H1 (cell line): ENCODE measurements around the gene MOB1B. TPM values are rescaled to one million over a fixed set of nuclear protein-coding genes. Genes with fewer than 3 reads are reported as not detected.

Experiments
- CTCF ChIA-PET: fragments of 300-600 bp; sonication (Branson Sonifier 250); formaldehyde crosslinking; loops from one replicate; lab custom pipeline; 2021; ENCODE audit not compliant: partially characterized antibody; lab: Charles Lee
- POLR2A ChIA-PET: fragments of 300-600 bp; sonication (Branson Sonifier 250); formaldehyde crosslinking; loops from one replicate; lab custom pipeline; 2021; ENCODE audit warnings: inconsistent platforms; ENCODE audit not compliant: partially characterized antibody; lab: Charles Lee
- DNase-seq, 2 experiments: peaks; one replicate each; pipeline versions ENCODE4 v3.0.0 to v3.0.0-alpha.2; 2010 to 2022; ENCODE audit warnings: low spot score in 2 of 2, low read depth in 1 of 2, mixed read lengths in 1 of 2
- FAIRE-seq: peaks from 2 replicates; lab custom pipeline; 2011; peaks lifted over from hg19 to GRCh38; lab: Jason Lieb, UNC
- H2AFZ ChIP-seq: 2 replicates; pipeline ENCODE4 v1.8.1; 2012; ENCODE audit warnings: low read length, inconsistent platforms
- H2AK5ac ChIP-seq: 2 replicates; pipeline ENCODE4 v1.6.1; 2013; ENCODE audit warnings: low read depth, low read length
- H2BK120ac ChIP-seq: replicated peaks from 2 replicates; pipeline ENCODE3; 2013; ENCODE audit warnings: low read depth, low read length, inconsistent platforms
- H2BK12ac ChIP-seq: 2 replicates; pipeline ENCODE4 v1.6.1; 2013; ENCODE audit warnings: low read depth, low read length
- H2BK15ac ChIP-seq: 2 replicates; pipeline ENCODE4 v1.6.1; 2013; ENCODE audit warnings: low read length
- H2BK20ac ChIP-seq: 2 replicates; pipeline ENCODE4 v1.6.1; 2013; ENCODE audit warnings: low read length
- H2BK5ac ChIP-seq: 2 replicates; pipeline ENCODE4 v1.6.1; 2013; ENCODE audit warnings: low read depth, low read length
- H3K14ac ChIP-seq: 2 replicates; pipeline ENCODE4 v1.6.1; 2013; ENCODE audit warnings: inconsistent platforms; ENCODE audit not compliant: insufficient read length
- H3K18ac ChIP-seq: 2 replicates; pipeline ENCODE4 v1.6.1; 2013; ENCODE audit warnings: low read length; ENCODE audit errors: extremely low read depth
- H3K23ac ChIP-seq: 2 replicates; pipeline ENCODE4 v1.6.1; 2013; ENCODE audit warnings: inconsistent platforms; ENCODE audit not compliant: insufficient read length
- H3K23me2 ChIP-seq: 2 replicates; pipeline ENCODE4 v1.6.1; 2013; ENCODE audit warnings: low read depth, low read length
- H3K27ac ChIP-seq: 2 replicates; pipeline ENCODE4 v1.6.1; 2011; ENCODE audit warnings: low read depth, low read length, inconsistent platforms
- H3K27me3 ChIP-seq, 4 experiments: replicated peaks in 1 of 4; 1 replicate in 1 of 4; 2 replicates in 3 of 4; pipeline versions ENCODE4 v1.6.1 to v1.8.1; 2011 to 2013; ENCODE audit warnings: low read length in 3 of 4, mild to moderate bottlenecking in 3 of 4, inconsistent platforms in 2 of 4, mixed read lengths in 2 of 4, moderate library complexity in 1 of 4; ENCODE audit not compliant: control insufficient read depth in 3 of 4, insufficient read depth in 3 of 4; ENCODE audit errors: extremely low read depth in 1 of 4
- H3K36me3 ChIP-seq, 4 experiments: 2 replicates each; pipeline versions ENCODE4 v1.6.1 to v1.8.1; 2011 to 2013; ENCODE audit warnings: mild to moderate bottlenecking in 4 of 4, low read length in 3 of 4, moderate library complexity in 2 of 4, control low read depth in 1 of 4, inconsistent platforms in 1 of 4; ENCODE audit not compliant: insufficient read depth in 4 of 4, control insufficient read depth in 2 of 4
- H3K4ac ChIP-seq: replicated peaks from 2 replicates; pipeline ENCODE3; 2013; ENCODE audit warnings: low read length, low read depth, mixed read lengths, inconsistent platforms; ENCODE audit not compliant: insufficient read length
- H3K4me1 ChIP-seq, 4 experiments: replicated peaks in 1 of 4; 1 replicate in 1 of 4; 2 replicates in 3 of 4; pipeline versions ENCODE4 v1.6.1 to v1.8.1; 2011 to 2013; ENCODE audit warnings: low read length in 3 of 4, inconsistent platforms in 2 of 4, mixed read lengths in 1 of 4; ENCODE audit not compliant: insufficient read depth in 4 of 4, control insufficient read depth in 3 of 4
- H3K4me2 ChIP-seq, 2 experiments: 2 replicates each; pipeline versions ENCODE4 v1.6.1 to v1.8.1; 2011 to 2013; ENCODE audit warnings: low read depth in 2 of 2, low read length in 2 of 2, control low read depth in 1 of 2, inconsistent platforms in 1 of 2, mild to moderate bottlenecking in 1 of 2; ENCODE audit not compliant: insufficient read depth in 1 of 2
- H3K4me3 ChIP-seq, 4 experiments: fragments of 200-600, 300-600 bp in 1 of 4; sonication (generic), shearing (Covaris generic), sonication (Bioruptor Twin) in 1 of 4; 2 replicates each; pipeline versions ENCODE4 v1.5.1 to v1.8.1; 2011 to 2016; ENCODE audit warnings: low read length in 4 of 4, low read depth in 3 of 4, control low read depth in 2 of 4, inconsistent platforms in 2 of 4, mild to moderate bottlenecking in 2 of 4, mixed read lengths in 1 of 4, moderate library complexity in 1 of 4; ENCODE audit not compliant: insufficient read depth in 2 of 4; ENCODE audit errors: extremely low read depth in 1 of 4
- H3K56ac ChIP-seq: replicated peaks from 2 replicates; pipeline ENCODE3; 2013; ENCODE audit warnings: low read depth, mild to moderate bottlenecking, mixed read lengths, low read length, inconsistent platforms; ENCODE audit not compliant: insufficient read length
- H3K79me1 ChIP-seq: 2 replicates; pipeline ENCODE4 v1.6.1; 2013; ENCODE audit warnings: low read depth, low read length, control low read depth
- H3K79me2 ChIP-seq, 2 experiments: 2 replicates each; pipeline versions ENCODE4 v1.6.1 to v1.8.1; 2012 to 2013; ENCODE audit warnings: low read length in 2 of 2, mild to moderate bottlenecking in 2 of 2, inconsistent platforms in 1 of 2; ENCODE audit not compliant: insufficient read depth in 2 of 2, control insufficient read depth in 1 of 2
- H3K9ac ChIP-seq, 4 experiments: replicated peaks in 1 of 4; 1 replicate in 1 of 4; 2 replicates in 3 of 4; pipeline versions ENCODE4 v1.6.1 to v1.8.1; 2011 to 2013; ENCODE audit warnings: low read depth in 3 of 4, low read length in 3 of 4, control low read depth in 2 of 4, mild to moderate bottlenecking in 2 of 4, moderate library complexity in 2 of 4, inconsistent platforms in 1 of 4; ENCODE audit errors: extremely low read depth in 1 of 4
- H3K9me3 ChIP-seq, 2 experiments: 2 replicates each; pipeline versions ENCODE4 v1.6.1 to v1.8.1; 2012 to 2013; ENCODE audit warnings: mild to moderate bottlenecking in 2 of 2, moderate library complexity in 2 of 2, control low read depth in 1 of 2, inconsistent platforms in 1 of 2, low read depth in 1 of 2, low read length in 1 of 2, mixed read lengths in 1 of 2; ENCODE audit not compliant: insufficient read depth in 2 of 2
- H4K20me1 ChIP-seq, 2 experiments: replicated peaks in 1 of 2; 2 replicates each; pipeline versions ENCODE3 to v1.8.1; 2011 to 2013; ENCODE audit warnings: inconsistent platforms in 2 of 2, low read length in 2 of 2, mild to moderate bottlenecking in 1 of 2; ENCODE audit not compliant: insufficient read depth in 2 of 2, control insufficient read depth in 1 of 2
- H4K5ac ChIP-seq: 2 replicates; pipeline ENCODE4 v1.6.1; 2013; ENCODE audit warnings: low read length, low read depth, mixed read lengths, inconsistent platforms; ENCODE audit not compliant: insufficient read length
- H4K8ac ChIP-seq: 2 replicates; pipeline ENCODE4 v1.8.0; 2013; ENCODE audit warnings: mild to moderate bottlenecking, moderate library complexity, low read length, inconsistent platforms; ENCODE audit not compliant: insufficient read depth; ENCODE audit errors: extremely low read depth
- H4K91ac ChIP-seq: replicated peaks from 2 replicates; pipeline ENCODE3; 2013; ENCODE audit warnings: low read length, mixed read lengths, inconsistent platforms; ENCODE audit not compliant: insufficient read length
- HDAC6 ChIP-seq: IDR thresholded peaks from one replicate; pipeline ENCODE4 v1.7.1; 2012; ENCODE audit warnings: low read depth, mild to moderate bottlenecking, inconsistent platforms, low read length, moderate library complexity
- ZNF274 ChIP-seq: IDR thresholded peaks from 2 replicates; pipeline ENCODE4 v1.7.0; 2012; ENCODE audit warnings: low read length, borderline replicate concordance; ENCODE audit errors: extremely low read depth
- WGBS, 2 experiments: shearing (Covaris generic) in 1 of 2; methylation state at CpG; one replicate each; pipeline versions ENCODE4 v1.1.6 to v1.1.7; 2013 to 2015; ENCODE audit warnings: low lambda C conversion rate in 2 of 2, mixed read lengths in 2 of 2, inconsistent platforms in 1 of 2, low coverage in 1 of 2, missing lambda C conversion rate in 1 of 2; ENCODE audit not compliant: insufficient replicate concordance in 2 of 2, insufficient coverage in 1 of 2, insufficient read length in 1 of 2; ENCODE audit errors: extremely low coverage in 1 of 2, missing lambda C conversion rate in 1 of 2; 5-methylcytosine and 5-hydroxymethylcytosine counted together
- polyA plus RNA-seq, 7 experiments: library from polyadenylated mRNA; depleted of rRNA in 3 of 7; stranded (reverse) in 5 of 7; unstranded in 2 of 7; fragments of >200 nt in 5 of 7; fragments of 200-250 nt in 2 of 7; gene quantifications; 1 replicate in 5 of 7; 2 replicates in 1 of 7; 4 replicates in 1 of 7; pipeline versions ENCODE4 v1.2.1 to v1.2.3, GENCODE V29; 2011 to 2013; ENCODE audit warnings: missing spikeins in 2 of 7, mixed read lengths in 2 of 7
- total RNA-seq: library from RNA; stranded (reverse); fragmentation: NEBNext Ultra II Directional; extraction: Animal tissue kit (Norgen Biotek cat#: 25700); gene quantifications from 2 replicates; pipeline ENCODE4 v1.2.1, GENCODE V29; 2021

Gene MOB1B
- total and polyA plus RNA-seq, 2 of the 8 experiments (the other 6 are each of a cell fraction or from before 2014, with no cell fraction given): 3.8 to 33.5 TPM

DNA sequence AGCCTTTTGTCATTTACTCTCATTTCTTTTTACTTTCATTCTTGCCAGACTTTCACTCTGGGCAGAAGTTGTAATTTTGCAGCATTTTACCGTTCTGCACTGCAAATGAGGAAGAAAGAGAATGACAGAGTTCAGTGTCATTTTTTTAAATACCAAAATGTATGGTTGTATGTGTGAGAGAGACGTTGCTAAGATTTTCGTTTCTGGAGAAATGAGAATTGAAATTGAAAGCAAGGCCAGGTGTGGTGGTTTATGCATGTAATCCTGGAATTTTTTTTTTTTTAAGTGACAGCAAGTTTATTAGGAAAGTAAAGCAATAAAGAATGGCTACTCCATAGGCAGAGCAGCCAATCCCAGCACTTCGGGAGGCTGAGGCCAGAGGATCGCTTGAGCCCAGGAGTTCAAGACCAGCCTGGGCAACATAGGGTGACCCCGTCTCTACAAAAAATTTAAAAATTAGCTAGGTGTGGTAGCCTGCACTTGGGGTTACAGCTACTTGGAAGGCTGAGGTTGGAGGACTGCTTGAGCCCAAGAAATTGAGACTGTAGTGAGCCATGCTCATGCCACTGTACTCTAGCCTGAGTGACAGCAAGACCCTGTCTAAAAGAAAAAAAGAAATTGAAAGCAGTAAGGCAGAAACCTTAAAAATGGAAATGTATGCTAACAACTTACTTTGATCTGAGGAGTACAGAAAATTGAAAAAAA lies 104.2 kb downstream of the MOB1B start:
- Histone ChIP-seq H3K36me3 (no peaks in the 10 kb centered on the region; a peak in 2 of 8 replicates), H3K23me2 (no peaks in the 10 kb centered on the region), H2AK5ac (no peak overlapping the region), H3K4me2 (no peak overlapping the region), H3K9ac (no peak overlapping the region), H3K4ac (no peak overlapping the region), H3K9me3 (no peaks in the 10 kb centered on the region), H3K18ac (no peak overlapping the region), H3K4me3 (no peak overlapping the region), H2BK120ac (no peak overlapping the region), H3K14ac (no peak overlapping the region), H3K4me1 (peaks cover 0 to 11% (median 7%) of the 10 kb centered on the region in 4 experiments; a peak in 6 of 7 replicates), H2AFZ (no peak overlapping the region), H3K79me1 (no peaks in the 10 kb centered on the region; the same call in 1 of the 2 replicates), H3K27ac (no peak overlapping the region), H3K27me3 (no peaks in the 10 kb centered on the region), H2BK15ac (no peak overlapping the region), H4K91ac (no peak overlapping the region), H3K56ac (no peak overlapping the region), H2BK12ac (no peak overlapping the region), H4K8ac (no peak overlapping the region), H2BK5ac (no peak overlapping the region), H3K79me2 (peaks cover 0 to 72% of the 10 kb centered on the region in 2 experiments; a peak in 3 of 4 replicates), H4K20me1 (peaks cover 0 to 3% of the 10 kb centered on the region in 2 experiments), H3K23ac (no peak overlapping the region), H2BK20ac (no peak overlapping the region), H4K5ac (no peak overlapping the region)
- no peak for TF ChIP-seq ZNF274
- TF ChIP-seq HDAC6: no peak
- no peak for FAIRE-seq
- ChIA-PET CTCF (interaction anchor here (4.4 kb wide), 1 partner anchor 13 kb away, joined by 40 read pairs; the partner anchor contains the start of gene DCK), POLR2A (interaction anchor here (1.3 to 4.9 kb wide), 2 partner anchors 11 to 13 kb away, joined by 4 to 22 read pairs; partner anchors contain the start of gene DCK)
- DNase-seq: no peak
- 92% methylated on average over 6 of the region's 6 CpGs; no CpG with 5 or more reads in 1 of the 2 experiments for WGBS, 2 experiments
